Neural cell (in vitro differentiated cells): ENCODE data around the gene RNF17. TPM values are rescaled to one million over a fixed set of nuclear protein-coding genes. Genes with fewer than 3 reads are reported as not detected.

Experiments used
- H2AFZ ChIP-seq: fragments of 200-600, 300-800 bp; sonication (generic), shearing (Covaris generic); 2 replicates; pipeline ENCODE4 v1.6.0; 2014; ENCODE audit warnings: low read depth, mild to moderate bottlenecking, antibody characterized with exemption, low read length, moderate library complexity
- H3F3A ChIP-seq: fragments of 200-600 bp; shearing (Covaris generic); 2 replicates; pipeline ENCODE4 v1.6.1; 2016; ENCODE audit warnings: mild to moderate bottlenecking, moderate library complexity, mixed read lengths, antibody characterized with exemption, low read length; ENCODE audit not compliant: insufficient read depth, poor library complexity, severe bottlenecking
- H3K27ac ChIP-seq: fragments of 200-600, 300-800 bp; sonication (generic), shearing (Covaris generic); 2 replicates; pipeline ENCODE4 v1.5.1; 2014; ENCODE audit warnings: mild to moderate bottlenecking, low read length, moderate library complexity
- H3K27me3 ChIP-seq: fragments of 300-800, 200-600 bp; sonication (generic), shearing (Covaris generic); 2 replicates; pipeline ENCODE4 v1.6.0; 2014; ENCODE audit warnings: mild to moderate bottlenecking, low read depth, low read length, moderate library complexity; ENCODE audit not compliant: insufficient read depth
- H3K36me3 ChIP-seq: fragments of 300-800, 200-600 bp; sonication (generic), shearing (Covaris generic); 2 replicates; pipeline ENCODE4 v1.5.1; 2014; ENCODE audit warnings: mild to moderate bottlenecking, antibody characterized with exemption, low read length, moderate library complexity; ENCODE audit not compliant: insufficient read depth
- H3K4me2 ChIP-seq: fragments of 300-800, 200-600 bp; sonication (generic), shearing (Covaris generic); 2 replicates; pipeline ENCODE4 v1.6.0; 2014; ENCODE audit warnings: mild to moderate bottlenecking, low read length
- H3K4me3 ChIP-seq: fragments of 300-800, 200-600 bp; sonication (generic), shearing (Covaris generic); 2 replicates; pipeline ENCODE4 v1.5.1; 2014; ENCODE audit warnings: mild to moderate bottlenecking, low read length, moderate library complexity
- H3K79me2 ChIP-seq: fragments of 200-600 bp; shearing (Covaris generic); replicated peaks from 2 replicates; pipeline ENCODE4 v1.6.0; 2014; ENCODE audit warnings: mild to moderate bottlenecking, low read length, moderate library complexity; ENCODE audit not compliant: insufficient read depth
- H3K9ac ChIP-seq: fragments of 300-800, 200-600 bp; sonication (generic), shearing (Covaris generic); 2 replicates; pipeline ENCODE4 v1.6.1; 2016; ENCODE audit warnings: mild to moderate bottlenecking, low read length, mixed read lengths
- H3K9me2 ChIP-seq: fragments of 200-600 bp; shearing (Covaris generic); 2 replicates; pipeline ENCODE4 v1.6.1; 2016; ENCODE audit warnings: mild to moderate bottlenecking, low read length, mixed read lengths; ENCODE audit not compliant: insufficient read depth
- H3K9me3 ChIP-seq: fragments of 200-600, 300-800 bp; sonication (generic), shearing (Covaris generic); 2 replicates; pipeline ENCODE4 v1.6.1; 2016; ENCODE audit warnings: mild to moderate bottlenecking, mixed run types, low read length, moderate library complexity, mixed read lengths
- H4K20me1 ChIP-seq: fragments of 200-600 bp; shearing (Covaris generic); 2 replicates; pipeline ENCODE4 v1.6.1; 2016; ENCODE audit warnings: mild to moderate bottlenecking, mixed run types; ENCODE audit not compliant: insufficient read depth
- CTCF ChIP-seq: fragments of 450-650 bp; IDR thresholded peaks from 2 replicates; pipeline ENCODE4 v1.5.1; 2014; ENCODE audit warnings: antibody characterized with exemption, mild to moderate bottlenecking, moderate library complexity; ENCODE audit not compliant: poor library complexity, severe bottlenecking
- EP300 ChIP-seq: fragments of 450-650 bp; conservative IDR thresholded peaks from 2 replicates; pipeline ENCODE4 v1.6.1; 2014; ENCODE audit warnings: antibody characterized with exemption, mild to moderate bottlenecking, moderate library complexity; ENCODE audit not compliant: poor library complexity, severe bottlenecking
- EZH2 ChIP-seq: fragments of 200-600, 300-800 bp; shearing (Covaris generic), sonication (generic); IDR thresholded peaks from 2 replicates; pipeline ENCODE4 v1.6.1; 2014; ENCODE audit warnings: antibody characterized with exemption, low read length, borderline replicate concordance, mild to moderate bottlenecking; ENCODE audit not compliant: insufficient read depth, poor library complexity, severe bottlenecking
- MXI1 ChIP-seq: fragments of 450-650 bp; conservative IDR thresholded peaks from 2 replicates; pipeline ENCODE4 v1.6.1; 2014; ENCODE audit warnings: antibody characterized with exemption, mild to moderate bottlenecking; ENCODE audit not compliant: poor library complexity, severe bottlenecking
- POLR2AphosphoS5 ChIP-seq: IDR thresholded peaks from 2 replicates; pipeline ENCODE4 v1.6.1; 2012
- RAD21 ChIP-seq: fragments of 450-650 bp; conservative IDR thresholded peaks from 2 replicates; pipeline ENCODE4 v1.6.1; 2014; ENCODE audit warnings: antibody characterized with exemption, mild to moderate bottlenecking, moderate library complexity
- REST ChIP-seq: IDR thresholded peaks from 2 replicates; pipeline ENCODE4 v1.6.1; 2012; ENCODE audit warnings: borderline replicate concordance
- SMC3 ChIP-seq: fragments of 450-650 bp; conservative IDR thresholded peaks from 2 replicates; pipeline ENCODE4 v1.6.1; 2014; ENCODE audit warnings: antibody characterized with exemption, mild to moderate bottlenecking, moderate library complexity; ENCODE audit not compliant: poor library complexity
- TAF1 ChIP-seq: IDR thresholded peaks from 2 replicates; pipeline ENCODE4 v1.6.1; 2012; ENCODE audit warnings: low read depth
- polyA plus RNA-seq: library from polyadenylated mRNA; depleted of rRNA; stranded (reverse); fragments of >200 nt; gene quantifications from 2 replicates; pipeline ENCODE4 v1.2.3, GENCODE V29; 2014

The RNF17 gene
- polyA plus RNA-seq, 1 donor from 2014 or later = not detected

- no peaks in the 10 kb centered on the region for H3K9me2 ChIP-seq
- no peak overlapping the region for H3K9ac ChIP-seq
- H3K27ac ChIP-seq = no peak overlapping the region
- no peak overlapping the region for H2AFZ ChIP-seq
- H3K9me3 ChIP-seq = no peaks in the 10 kb centered on the region
- H4K20me1 ChIP-seq = no peaks in the 10 kb centered on the region
- no peak overlapping the region for H3K4me3 ChIP-seq
- no peaks in the 10 kb centered on the region for H3K36me3 ChIP-seq
- TF ChIP-seq EP300 (no peak), EZH2 (no peak), RAD21 (no peak), TAF1 (no peak), POLR2AphosphoS5 (no peak), REST (no peak), CTCF (no peak), SMC3 (no peak), MXI1 (no peak)
- H3K4me2 ChIP-seq = no peak overlapping the region
- peaks cover 35% of the 10 kb centered on the region for H3K27me3 ChIP-seq
- H3K79me2 ChIP-seq = no peaks in the 10 kb centered on the region
- no peaks in the 10 kb centered on the region for H3F3A ChIP-seq
Observed at GRCh38 chr13:24741791-24742190, 22.2 kb upstream of the RNF17 start.

GRCh38 chr13:24742294-24742693, 21.7 kb upstream of the RNF17 start:
- H3K27me3 ChIP-seq = peaks cover 40% of the 10 kb centered on the region
- no peaks in the 10 kb centered on the region for H3K36me3 ChIP-seq
- no peak overlapping the region for H2AFZ ChIP-seq
- no peak overlapping the region for H3K4me3 ChIP-seq
- no peaks in the 10 kb centered on the region for H3F3A ChIP-seq
- no peaks in the 10 kb centered on the region for H3K9me2 ChIP-seq
- no peak overlapping the region for H3K27ac ChIP-seq
- H3K79me2 ChIP-seq = no peaks in the 10 kb centered on the region
- H4K20me1 ChIP-seq = no peaks in the 10 kb centered on the region
- H3K9ac ChIP-seq = no peak overlapping the region
- TF ChIP-seq CTCF (no peak), RAD21 (no peak), REST (no peak), TAF1 (no peak), POLR2AphosphoS5 (no peak), MXI1 (no peak), SMC3 (no peak), EP300 (no peak)
- no peak overlapping the region for H3K4me2 ChIP-seq
- H3K9me3 ChIP-seq = no peaks in the 10 kb centered on the region
